HUES48 (cell line): ENCODE data around the gene GLIS2.
A peak's percentile ranks its signal among the peaks of the same experiment; 100 is the strongest.

Experiments used
- H3K27ac ChIP-seq: one replicate; pipeline ENCODE4 v1.7.0; 2013; ENCODE audit warnings: low read depth, low read length, inconsistent platforms
- H3K27me3 ChIP-seq: 2 replicates; pipeline ENCODE4 v1.6.1; 2013; ENCODE audit warnings: mild to moderate bottlenecking, low read length; ENCODE audit not compliant: control insufficient read depth, insufficient read depth
- H3K36me3 ChIP-seq: 2 replicates; pipeline ENCODE4 v1.6.1; 2013; ENCODE audit warnings: low read length; ENCODE audit not compliant: control insufficient read depth, insufficient read depth
- H3K4me1 ChIP-seq: 2 replicates; pipeline ENCODE4 v1.6.1; 2013; ENCODE audit warnings: mild to moderate bottlenecking, low read length; ENCODE audit not compliant: control insufficient read depth, insufficient read depth
- H3K4me3 ChIP-seq: 2 replicates; pipeline ENCODE4 v1.5.1; 2013; ENCODE audit warnings: mild to moderate bottlenecking, low read depth, low read length
- H3K9ac ChIP-seq: 2 replicates; pipeline ENCODE4 v1.6.1; 2013; ENCODE audit warnings: mild to moderate bottlenecking, low read depth, low read length, moderate library complexity
- H3K9me3 ChIP-seq: 2 replicates; pipeline ENCODE4 v1.6.1; 2013; ENCODE audit warnings: low read length; ENCODE audit not compliant: control insufficient read depth, insufficient read depth

The GLIS2 gene

DNA sequence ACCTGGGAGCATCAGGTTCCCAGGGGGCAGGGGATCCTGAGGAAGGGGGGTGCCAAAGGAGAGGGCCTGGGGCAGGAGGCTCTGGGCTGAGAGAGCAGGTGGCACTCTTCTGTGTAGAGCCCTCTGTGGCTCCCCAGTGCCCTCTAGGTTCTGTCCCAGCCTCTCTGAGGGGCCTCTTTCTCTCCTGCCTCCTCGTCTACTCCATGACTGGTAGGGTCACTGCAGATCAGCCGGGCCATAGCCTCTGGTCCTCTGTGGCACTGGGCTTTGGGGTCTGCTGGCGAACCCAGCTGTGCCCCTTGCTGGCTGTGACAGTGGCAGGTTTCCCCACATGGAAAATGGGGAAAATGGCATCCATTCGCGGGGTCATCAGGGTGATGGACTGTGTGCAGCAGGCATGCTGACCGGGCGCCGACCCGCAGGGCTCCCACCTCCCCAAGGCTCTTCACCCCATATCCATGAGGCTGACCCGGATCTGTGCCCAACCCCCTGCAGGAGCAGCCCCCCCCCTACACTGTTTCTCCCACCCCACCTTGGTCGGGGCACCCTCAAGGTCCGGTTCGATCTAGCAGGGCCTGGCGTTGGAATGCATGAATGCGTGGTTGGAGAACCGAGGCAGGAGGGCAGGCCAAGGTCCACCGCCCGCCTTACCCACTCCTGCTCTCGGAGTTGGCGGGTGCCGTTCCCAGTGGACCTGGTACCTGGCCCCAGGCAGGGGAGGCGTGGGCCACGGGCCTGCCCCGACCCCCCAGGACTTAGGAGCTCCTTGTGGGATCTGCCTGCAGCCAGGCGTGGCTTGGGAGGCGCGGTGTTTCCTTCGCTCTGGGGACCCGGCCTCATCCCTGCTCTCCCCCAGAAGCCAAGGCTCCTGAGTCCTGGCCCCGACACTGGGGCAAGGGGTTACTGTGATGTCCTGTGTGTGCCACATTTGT is 6.5 kb downstream of the GLIS2 start:
- no peak overlapping the region for H3K27ac ChIP-seq
- H3K9me3 ChIP-seq, result no peaks in the 10 kb centered on the region
- H3K9ac ChIP-seq, result no peak overlapping the region
- no peaks in the 10 kb centered on the region for H3K27me3 ChIP-seq
- H3K4me1 ChIP-seq, result peaks cover 33% of the 10 kb centered on the region
- H3K4me3 ChIP-seq, result no peak overlapping the region
- no peaks in the 10 kb centered on the region for H3K36me3 ChIP-seq

DNA sequence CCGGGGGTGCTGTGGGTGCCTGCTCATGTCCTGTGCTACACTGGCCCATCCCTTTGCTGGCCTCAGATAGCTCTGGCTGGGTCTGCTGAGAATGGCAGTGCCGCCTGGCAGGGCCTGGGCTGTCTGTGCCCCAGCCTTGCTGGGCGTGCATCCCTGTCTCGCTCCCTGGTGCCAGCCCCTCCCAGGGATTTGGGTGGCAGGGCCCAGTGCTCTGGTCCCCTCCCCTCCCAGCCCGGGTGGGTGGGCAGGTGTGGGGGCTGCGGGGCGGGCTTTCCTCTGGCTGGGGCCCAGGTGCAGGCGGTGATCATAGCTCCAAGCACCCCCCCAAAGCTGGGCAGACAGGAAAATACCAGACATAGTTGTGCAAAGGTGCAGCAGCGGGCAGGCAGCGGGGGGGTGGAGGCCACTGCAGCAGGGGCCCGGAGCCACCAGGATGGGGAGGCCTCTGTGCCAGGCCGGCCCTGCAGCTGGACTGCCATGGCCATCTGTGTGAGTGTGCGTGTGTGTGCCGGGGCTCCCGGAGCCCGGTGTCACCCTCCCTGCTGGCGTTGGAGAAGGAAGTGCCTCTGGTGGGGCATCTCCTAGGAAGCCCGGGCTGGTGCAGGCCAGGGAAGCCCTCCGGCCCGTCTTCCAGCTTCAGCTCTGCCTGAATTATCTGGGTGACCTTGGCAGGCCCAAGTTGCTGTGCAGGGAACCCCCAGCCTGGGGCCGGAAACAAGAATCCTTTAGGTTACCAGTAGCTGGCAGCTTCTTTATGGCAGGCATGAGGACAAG is 7.4 kb downstream of the GLIS2 start:
- no peak overlapping the region for H3K9ac ChIP-seq
- peak overlapping the region; percentile 61 for H3K27ac ChIP-seq
- H3K4me3 ChIP-seq, result no peak overlapping the region
- no peaks in the 10 kb centered on the region for H3K36me3 ChIP-seq
- H3K27me3 ChIP-seq, result no peaks in the 10 kb centered on the region
- peaks cover 27% of the 10 kb centered on the region for H3K4me1 ChIP-seq
- no peaks in the 10 kb centered on the region for H3K9me3 ChIP-seq

DNA sequence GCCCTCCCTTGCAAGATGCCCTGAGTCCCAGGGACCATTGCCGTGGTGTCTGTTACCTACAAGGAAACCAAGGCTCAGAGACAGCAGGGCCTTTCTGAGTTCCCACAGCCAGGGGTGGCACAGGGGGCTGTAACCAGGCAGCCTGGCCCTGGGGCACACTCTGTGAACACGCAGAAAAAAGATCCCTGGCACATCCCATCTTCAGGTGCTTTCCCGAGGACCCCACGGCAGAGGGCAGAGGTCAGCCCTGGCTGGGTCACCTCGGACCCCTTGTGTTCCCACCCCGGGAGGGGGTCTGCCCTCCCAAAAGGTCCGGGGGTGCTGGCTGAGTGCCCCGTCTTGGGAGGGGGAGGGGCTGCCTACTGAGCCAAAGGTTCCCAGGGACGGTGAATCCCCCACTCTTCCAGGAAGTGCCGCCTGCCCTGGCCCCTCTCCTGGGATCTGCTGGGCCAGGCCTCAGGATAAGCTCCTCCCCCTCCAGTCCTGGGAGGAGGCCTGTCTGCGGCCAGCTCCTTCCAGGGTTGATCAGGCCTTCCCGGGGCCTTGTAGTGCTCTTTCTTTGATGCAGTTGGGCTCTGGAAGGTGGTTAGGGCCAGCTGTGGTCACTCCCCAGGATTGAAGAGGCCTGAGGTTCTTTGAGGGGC is 8.1 kb downstream of the GLIS2 start:
- H3K4me1 ChIP-seq, result peaks cover 27% of the 10 kb centered on the region

DNA sequence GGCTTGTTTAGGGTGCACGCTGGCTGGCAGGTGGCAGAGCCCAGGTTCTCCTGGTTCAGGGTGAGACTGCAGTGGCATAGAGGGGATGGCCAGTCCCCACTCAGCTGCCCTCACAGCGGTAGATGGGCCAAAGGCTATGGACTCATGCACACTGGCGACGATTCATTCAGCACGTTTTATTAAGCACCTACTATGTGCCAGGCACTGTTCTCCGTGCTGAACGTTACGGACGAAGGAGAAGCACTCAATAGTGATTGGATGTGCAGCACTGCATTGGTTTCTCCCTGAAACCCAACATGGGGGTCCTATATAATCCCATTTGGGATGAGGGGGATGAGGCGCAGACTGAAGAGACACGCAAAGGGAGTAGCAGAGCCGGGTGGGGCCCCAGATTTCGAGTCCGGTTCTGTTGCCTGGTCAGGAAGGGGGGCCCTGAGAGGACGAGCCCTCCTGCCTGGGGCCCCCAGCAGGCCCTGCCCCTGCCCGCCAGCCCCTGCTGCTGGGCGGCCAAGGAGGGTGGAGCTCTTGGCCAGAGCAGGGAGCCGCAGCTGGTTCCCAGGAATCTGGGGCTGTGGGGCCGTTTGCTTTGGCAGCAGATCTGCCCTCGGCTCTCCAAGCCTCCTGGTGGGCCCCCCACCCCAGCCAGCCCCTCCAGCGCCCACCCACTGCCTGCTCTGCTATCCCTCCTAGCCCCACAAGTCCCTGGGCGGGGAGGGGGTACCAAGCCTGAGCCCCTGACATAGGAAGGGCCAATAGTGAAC is 8.8 kb downstream of the GLIS2 start:
- Histone ChIP-seq H3K9ac (no peak overlapping the region; the same call in 1 of the 2 replicates), H3K9me3 (no peaks in the 10 kb centered on the region), H3K36me3 (no peaks in the 10 kb centered on the region), H3K27ac (peak overlapping the region; percentile 61), H3K27me3 (no peaks in the 10 kb centered on the region), H3K4me1 (peaks cover 22% of the 10 kb centered on the region), H3K4me3 (no peak overlapping the region)

More for the DNA sequence above, 8.1 kb downstream of the GLIS2 start:
- no peak overlapping the region for H3K4me3 ChIP-seq
- H3K27ac ChIP-seq, result peak overlapping the region; percentile 61
- no peak overlapping the region; the same call in 1 of the 2 replicates for H3K9ac ChIP-seq
- H3K36me3 ChIP-seq, result no peaks in the 10 kb centered on the region
- no peaks in the 10 kb centered on the region for H3K27me3 ChIP-seq
- H3K9me3 ChIP-seq, result no peaks in the 10 kb centered on the region

DNA sequence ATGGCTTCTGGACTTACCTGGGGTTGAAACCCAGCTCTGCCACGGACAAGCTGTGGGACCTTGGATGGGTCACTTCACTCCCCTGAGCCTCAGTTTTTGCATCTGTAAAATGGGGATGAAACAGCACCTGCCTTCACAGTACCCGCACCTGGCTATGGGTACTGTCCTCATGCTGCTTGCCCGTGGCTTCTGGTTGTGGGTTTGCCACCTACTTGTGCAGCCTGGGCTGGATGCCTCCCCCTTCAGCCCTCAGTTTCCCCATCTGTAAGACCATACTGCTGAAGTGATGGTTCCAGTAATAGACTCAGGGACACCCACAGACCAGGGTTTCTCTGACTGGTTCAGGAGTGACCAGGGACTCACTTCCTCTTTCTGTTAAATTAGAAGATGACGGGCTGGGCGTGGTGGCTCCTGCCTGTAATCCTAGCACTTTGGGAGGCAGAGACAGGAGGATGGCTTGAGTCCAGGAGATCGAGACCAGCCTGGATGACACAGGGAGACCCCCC is 9.4 kb downstream of the GLIS2 start:
- Histone ChIP-seq H3K4me3 (no peak overlapping the region), H3K9me3 (no peaks in the 10 kb centered on the region), H3K36me3 (no peaks in the 10 kb centered on the region), H3K27me3 (no peaks in the 10 kb centered on the region), H3K4me1 (peaks cover 21% of the 10 kb centered on the region), H3K27ac (no peak overlapping the region), H3K9ac (no peak overlapping the region)

DNA sequence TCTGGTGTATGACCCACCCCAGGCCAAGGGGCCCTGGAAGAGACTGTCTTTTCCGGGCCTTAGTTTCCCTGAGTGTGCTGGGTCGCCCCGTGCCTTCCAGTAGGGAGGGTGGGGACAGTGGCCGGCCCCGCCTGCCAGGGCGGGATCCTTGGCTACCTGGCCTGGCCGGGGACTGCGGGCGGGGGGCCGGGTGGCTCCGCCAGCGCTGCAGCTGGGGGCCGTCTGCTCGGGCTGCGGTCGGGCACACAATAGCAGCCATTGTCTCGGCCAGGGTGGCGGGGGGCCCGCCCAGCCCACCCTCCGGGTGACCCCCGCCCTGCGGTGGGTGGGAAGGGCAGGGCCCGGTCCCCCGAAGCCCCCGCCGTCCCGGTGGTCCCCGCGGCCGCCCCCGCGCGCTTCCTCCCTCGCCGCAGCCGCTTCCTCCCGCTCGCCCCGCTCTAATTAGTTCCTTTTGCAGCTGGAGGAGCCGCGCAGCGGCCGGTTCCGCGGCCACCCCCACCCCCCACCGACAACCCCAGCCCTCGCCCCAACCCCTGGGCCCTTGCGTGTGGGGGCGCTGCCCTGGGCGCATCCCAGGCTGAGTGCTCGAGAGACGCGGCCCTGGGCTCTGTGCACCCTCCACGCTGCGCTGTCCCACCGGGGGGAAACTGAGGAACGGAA is 11.6 kb downstream of the GLIS2 start:
- H3K9ac ChIP-seq, result peak overlapping the region; percentile 48
- H3K36me3 ChIP-seq, result 0 out of 2 replicates have a peak, but pooled peaks cover under 1% of the 10 kb centered on the region
- H3K27ac ChIP-seq, result peak overlapping the region; percentile 78
- H3K4me1 ChIP-seq, result peaks cover 21% of the 10 kb centered on the region
- no peaks in the 10 kb centered on the region for H3K27me3 ChIP-seq
- no peaks in the 10 kb centered on the region for H3K9me3 ChIP-seq
- peak overlapping the region; percentile 62 for H3K4me3 ChIP-seq

DNA sequence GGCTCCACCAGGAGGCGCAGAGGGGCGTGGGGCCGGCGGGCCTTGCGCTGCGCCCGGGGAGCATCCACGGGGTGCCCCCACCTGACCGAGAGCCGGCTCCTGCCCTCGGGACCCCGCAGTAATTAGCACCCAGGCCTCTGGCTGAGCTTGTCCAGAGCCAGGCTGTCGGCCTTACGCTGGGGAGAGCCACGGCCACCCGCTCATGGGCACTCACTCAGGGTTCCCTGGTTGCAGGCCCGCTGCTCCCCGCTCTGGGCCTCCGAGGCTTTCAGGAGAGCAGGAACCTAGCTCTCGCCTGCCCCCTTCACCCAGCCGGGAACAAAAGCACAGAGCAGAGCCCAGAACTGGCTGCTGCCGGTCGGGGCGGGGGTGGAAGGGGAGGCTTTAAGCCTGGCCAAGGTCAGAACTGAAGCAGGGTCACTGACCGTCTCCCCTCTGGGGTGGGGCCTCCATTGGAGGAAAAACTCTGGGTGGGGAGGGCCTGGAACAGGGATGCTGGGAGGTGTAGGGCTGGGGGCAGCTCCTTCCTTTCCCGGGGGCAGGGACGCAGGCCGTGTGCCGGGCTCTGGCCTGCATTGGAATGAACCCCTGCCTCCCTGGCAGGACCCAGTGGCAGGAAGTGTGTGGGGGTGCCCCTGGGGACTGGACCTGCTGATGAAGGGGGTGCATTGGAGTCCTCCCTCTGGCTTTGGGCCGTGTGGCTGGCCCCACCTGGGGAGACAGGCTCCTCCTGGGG is 12.3 kb downstream of the GLIS2 start:
- peak overlapping the region; percentile 48 for H3K9ac ChIP-seq
- H3K36me3 ChIP-seq, result peaks cover 7% of the 10 kb centered on the region
- H3K27me3 ChIP-seq, result no peaks in the 10 kb centered on the region
- peaks cover 21% of the 10 kb centered on the region for H3K4me1 ChIP-seq
- H3K9me3 ChIP-seq, result no peaks in the 10 kb centered on the region
- peak overlapping the region; percentile 62 for H3K4me3 ChIP-seq
- peak overlapping the region; percentile 78 for H3K27ac ChIP-seq

DNA sequence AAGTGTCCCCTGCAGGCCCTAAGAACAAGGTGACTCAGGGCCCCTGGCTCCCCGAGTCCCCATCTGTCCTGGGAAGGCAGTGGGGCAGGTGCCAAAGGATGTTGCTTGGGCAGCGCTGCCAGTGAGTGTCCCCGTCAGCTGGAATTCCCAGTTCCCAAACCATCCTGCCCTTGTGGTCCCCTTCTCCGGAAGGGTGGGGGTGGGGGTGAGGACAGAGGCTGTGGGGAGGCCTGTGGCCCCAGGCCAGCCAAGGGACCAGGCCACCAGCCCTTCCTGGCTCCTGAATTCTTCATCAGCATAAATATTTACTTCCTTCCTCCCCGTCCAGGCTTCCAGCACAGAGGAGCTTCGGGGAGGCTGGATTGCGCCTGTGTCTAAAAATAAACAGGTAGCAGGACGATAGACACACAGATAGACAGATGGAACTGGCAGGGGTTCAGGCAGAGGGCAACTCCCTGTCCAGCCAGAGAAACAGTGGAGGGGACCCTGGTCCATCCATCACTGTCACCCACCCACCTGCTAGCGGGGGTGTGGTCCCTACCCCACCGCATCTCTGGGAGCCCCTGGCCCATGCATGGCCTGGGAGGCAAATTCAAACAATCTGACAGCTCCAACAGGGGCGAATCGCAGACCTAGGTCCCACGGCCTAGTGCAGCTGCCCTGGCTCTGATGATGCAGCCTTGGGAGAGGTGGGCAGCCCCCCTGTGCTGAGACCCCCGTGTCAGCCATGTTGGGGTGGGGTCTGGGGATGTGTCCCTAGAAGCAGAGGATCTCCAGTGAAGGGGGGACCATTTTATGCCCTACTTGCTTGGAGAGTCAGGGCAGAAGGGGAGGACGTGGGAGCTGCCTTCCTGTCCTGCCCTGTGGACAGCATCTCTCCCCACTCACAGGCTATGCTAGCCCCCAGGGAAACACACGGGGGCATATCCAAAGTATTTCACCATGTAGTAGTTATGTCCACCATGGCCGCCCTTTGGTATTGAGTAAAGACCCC is 13.2 kb downstream of the GLIS2 start:
- H3K4me1 ChIP-seq, result peaks cover 14% of the 10 kb centered on the region
- no peaks in the 10 kb centered on the region for H3K9me3 ChIP-seq
- no peak overlapping the region for H3K9ac ChIP-seq
- no peak overlapping the region for H3K4me3 ChIP-seq
- H3K27me3 ChIP-seq, result no peaks in the 10 kb centered on the region
- peak overlapping the region; percentile 78 for H3K27ac ChIP-seq
- H3K36me3 ChIP-seq, result peaks cover 12% of the 10 kb centered on the region
